A172 (cell line): ENCODE data around the gene ADGRB2. TPM values are rescaled to one million over a fixed set of nuclear protein-coding genes. Genes with fewer than 3 reads are reported as not detected.
A peak's percentile ranks its signal among the peaks of the same experiment; 100 is the strongest.
"Not testable (repeated sequence)": the region's sequence is repeated elsewhere in the genome, so short reads cannot be mapped to it uniquely, and the experiment has no call there.

Source experiments
- DNase-seq: peaks from one replicate; pipeline ENCODE4 v3.0.0-alpha.2; 2015; ENCODE audit warnings: low spot score
- total RNA-seq: library from RNA; depleted of rRNA; stranded (reverse); fragments of >200 nt; shearing (Covaris generic); gene quantifications from 2 replicates; pipeline ENCODE4 v1.2.3, GENCODE V29; 2014

ADGRB2 gene
- total RNA-seq, 1 experiment from 2014 or later: 20.9 TPM

- DNase-seq: no peak
Measured at GRCh38 chr1:31727195-31727594, 36.9 kb downstream of the ADGRB2 start.

- no peak for DNase-seq
Measured at GRCh38 chr1:31726715-31727114, 37.4 kb downstream of the ADGRB2 start.

- DNase-seq: no peak
Measured at GRCh38 chr1:31725777-31726535, 38.2 kb downstream of the ADGRB2 start.

GRCh38 chr1:31725134-31725533 is 39.0 kb downstream of the ADGRB2 start:
- DNase-seq: no peak

GRCh38 chr1:31723828-31724359 is 40.2 kb downstream of the ADGRB2 start:
- peak; percentile 73 for DNase-seq

GRCh38 chr1:31718327-31718897 is 45.7 kb downstream of the ADGRB2 start:
- no peak for DNase-seq

GRCh38 chr1:31717341-31717740 is 46.8 kb downstream of the ADGRB2 start:
- peak; percentile 72 for DNase-seq

GRCh38 chr1:31715873-31716220 is 48.3 kb downstream of the ADGRB2 start:
- DNase-seq: no peak

- DNase-seq: no peak
Measured at GRCh38 chr1:31715087-31715872, 48.9 kb downstream of the ADGRB2 start.

GRCh38 chr1:31714442-31715086 is 49.6 kb downstream of the ADGRB2 start:
- no peak for DNase-seq

- peak; percentile 95 for DNase-seq
Measured at GRCh38 chr1:31712630-31713029, 51.5 kb downstream of the ADGRB2 start.

GRCh38 chr1:31712068-31712467 is 52.1 kb downstream of the ADGRB2 start:
- DNase-seq: no peak

- DNase-seq: no peak
Measured at GRCh38 chr1:31708324-31708723, 55.8 kb downstream of the ADGRB2 start.

GRCh38 chr1:31707711-31708110 is 56.4 kb downstream of the ADGRB2 start:
- peak; percentile 43 for DNase-seq

- DNase-seq: not testable (repeated sequence)
Measured at GRCh38 chr1:31707059-31707600, 57.0 kb downstream of the ADGRB2 start.

GRCh38 chr1:31706384-31707058 is 57.6 kb downstream of the ADGRB2 start:
- no peak for DNase-seq

GRCh38 chr1:31705080-31705866 is 58.9 kb downstream of the ADGRB2 start:
- DNase-seq: no peak

GRCh38 chr1:31704271-31705079 is 59.7 kb downstream of the ADGRB2 start:
- no peak for DNase-seq
